K562 (cell line): ENCODE measurements around the gene MYBL2. TPM values are rescaled to one million over a fixed set of nuclear protein-coding genes. Genes with fewer than 3 reads are reported as not detected.

ENCODE experiments used
- ATAC-seq: fragments of 200-7000 bp; cut with Tn5 transposase; 3 replicates; pipeline ENCODE4 v1.9.1; 2020; ENCODE audit warnings: moderate library complexity
- BruUV-seq: library from RNA; stranded (reverse); fragments of 400-500 nt; replicated peaks from 2 replicates; lab custom pipeline; 2021; lab: Mats Ljungman, UMichigan
- CTCF ChIA-PET: fragments of 300-600 bp; formaldehyde crosslinking; extraction: SDS; loops from one replicate; lab custom pipeline; 2021; ENCODE audit warnings: low intra/inter-chr PET ratio; lab: Yijun Ruan, JAX
- POLR2A ChIA-PET: fragments of 300-600, 350-650 bp; sonication (Branson Sonifier 250); formaldehyde crosslinking; extraction: SDS; loops from one replicate; lab custom pipeline; 2021; ENCODE audit warnings: antibody characterized with exemption, inconsistent platforms; lab: Yijun Ruan, JAX
- DNase-seq, 4 experiments: peaks; one replicate each; pipeline versions ENCODE4 v3.0.0 to v3.0.0-alpha.2; 2011 to 2018; ENCODE audit warnings: low spot score in 3 of 4, mixed read lengths in 3 of 4; ENCODE audit errors: extremely low read depth in 1 of 4
- FAIRE-seq: peaks from 2 replicates; lab custom pipeline; 2011; peaks lifted over from hg19 to GRCh38; lab: Jason Lieb, UNC
- H2AFZ ChIP-seq: 2 replicates; pipeline ENCODE4 v1.6.0; 2011; ENCODE audit warnings: low read depth, low read length, control low read depth, inconsistent platforms
- H3K27ac ChIP-seq: fragments of 200-600 bp; 3 replicates; pipeline ENCODE4 v1.8.0; 2011; ENCODE audit warnings: low read depth, mild to moderate bottlenecking, control low read depth, inconsistent platforms, low read length, moderate library complexity, mixed read lengths; ENCODE audit errors: extremely low read depth
- H3K27me3 ChIP-seq, 2 experiments: fragments of 300-600 bp in 1 of 2; 2 replicates in 1 of 2; 3 replicates in 1 of 2; pipeline versions ENCODE4 v1.6.0 to v1.8.0; 2011; ENCODE audit warnings: inconsistent platforms in 2 of 2, low read length in 2 of 2, mild to moderate bottlenecking in 1 of 2, mixed read lengths in 1 of 2, moderate library complexity in 1 of 2; ENCODE audit not compliant: control insufficient read depth in 2 of 2, insufficient read depth in 2 of 2
- H3K36me3 ChIP-seq: fragments of 300-600 bp; 3 replicates; pipeline ENCODE4 v1.8.0; 2011; ENCODE audit warnings: mild to moderate bottlenecking, low read length, inconsistent platforms; ENCODE audit not compliant: control insufficient read depth, insufficient read depth
- H3K4me1 ChIP-seq, 2 experiments: fragments of 200-600 bp in 1 of 2; replicated peaks in 1 of 2; 2 replicates in 1 of 2; 3 replicates in 1 of 2; pipeline versions ENCODE4 v1.5.1 to v1.8.0; 2011; ENCODE audit warnings: inconsistent platforms in 2 of 2, low read length in 2 of 2, mild to moderate bottlenecking in 1 of 2, mixed read lengths in 1 of 2, moderate library complexity in 1 of 2; ENCODE audit not compliant: control insufficient read depth in 2 of 2, insufficient read depth in 2 of 2
- H3K4me2 ChIP-seq: 2 replicates; pipeline ENCODE4 v1.6.1; 2011; ENCODE audit warnings: low read length, control low read depth, inconsistent platforms, mixed read lengths; ENCODE audit not compliant: insufficient read depth
- H3K4me3 ChIP-seq: fragments of 200-600 bp; sonication (generic), shearing (Covaris generic); 2 replicates; pipeline ENCODE4 v1.5.1; 2016; ENCODE audit warnings: control low read depth, inconsistent platforms
- H3K79me2 ChIP-seq: fragments of 200-600 bp; 3 replicates; pipeline ENCODE4 v1.8.0; 2011; ENCODE audit warnings: low read length, inconsistent platforms; ENCODE audit not compliant: control insufficient read depth, insufficient read depth
- H3K9ac ChIP-seq, 2 experiments: 2 replicates each; pipeline versions ENCODE4 v1.6.0 to v1.6.1; 2011; ENCODE audit warnings: low read depth in 2 of 2, low read length in 2 of 2, control low read depth in 1 of 2, inconsistent platforms in 1 of 2, mild to moderate bottlenecking in 1 of 2, mixed read lengths in 1 of 2; ENCODE audit not compliant: insufficient read depth in 1 of 2
- H3K9me1 ChIP-seq: one replicate; pipeline ENCODE4 v1.6.0; 2011; ENCODE audit warnings: inconsistent platforms, mild to moderate bottlenecking, low read length, moderate library complexity; ENCODE audit not compliant: control insufficient read depth, insufficient read depth
- H3K9me3 ChIP-seq: replicated peaks from 2 replicates; pipeline ENCODE4 v1.5.1; 2011; ENCODE audit warnings: low read depth, low read length, inconsistent platforms; ENCODE audit not compliant: control insufficient read depth, insufficient read depth
- H4K20me1 ChIP-seq: replicated peaks from 2 replicates; pipeline ENCODE4 v1.6.1; 2011; ENCODE audit warnings: low read length, inconsistent platforms, mixed read lengths; ENCODE audit not compliant: control insufficient read depth, insufficient read depth
- ATF7 ChIP-seq: fragments of 450-650 bp; IDR thresholded peaks from 2 replicates; pipeline ENCODE4 v1.7.1; 2014; ENCODE audit warnings: mild to moderate bottlenecking, moderate library complexity
- BRF1 ChIP-seq: IDR thresholded peaks from 3 replicates; pipeline ENCODE4 v1.6.1; 2011; ENCODE audit warnings: borderline replicate concordance, mild to moderate bottlenecking; ENCODE audit not compliant: insufficient read length; ENCODE audit errors: extremely low read depth
- CHCHD3 ChIP-seq: fragments of 250-450 bp; sonication (Bioruptor Pico); IDR thresholded peaks from 2 replicates; pipeline ENCODE4 v2.1.2; 2022; ENCODE audit warnings: mild to moderate bottlenecking
- ELF2 ChIP-seq: fragments of 250-450 bp; sonication (Bioruptor Pico); IDR thresholded peaks from 2 replicates; pipeline ENCODE4 v1.5.0; 2021; ENCODE audit warnings: mild to moderate bottlenecking
- GABPA ChIP-seq: fragments of 200-800 bp; sonication (Bioruptor generic); conservative IDR thresholded peaks from 2 replicates; pipeline ENCODE4 v1.6.1; 2016; ENCODE audit warnings: low read depth, missing genetic modification characterization, missing compliant biosample characterization
- HDAC8 ChIP-seq: fragments of 450-650 bp; IDR thresholded peaks from 2 replicates; pipeline ENCODE4 v1.6.1; 2016; ENCODE audit warnings: mild to moderate bottlenecking, missing genetic modification characterization, moderate library complexity, missing compliant biosample characterization
- IFI16 ChIP-seq: fragments of 250-450 bp; sonication (Bioruptor Pico); IDR thresholded peaks from 2 replicates; pipeline ENCODE4 v2.1.2; 2022; ENCODE audit warnings: mild to moderate bottlenecking, inconsistent platforms
- MTA2 ChIP-seq: fragments of 450-650 bp; IDR thresholded peaks from 2 replicates; pipeline ENCODE4 v1.6.1; 2016; ENCODE audit warnings: low read depth
- NFATC3 ChIP-seq: fragments of 450-650 bp; IDR thresholded peaks from 2 replicates; pipeline ENCODE4 v1.6.1; 2017; ENCODE audit warnings: mild to moderate bottlenecking
- NR0B1 ChIP-seq: fragments of 450-650 bp; IDR thresholded peaks from one replicate; pipeline ENCODE4 v1.6.1; 2018; ENCODE audit warnings: mild to moderate bottlenecking, moderate library complexity; ENCODE audit not compliant: partially characterized antibody
- THAP7 ChIP-seq: fragments of 250-450 bp; sonication (Bioruptor Pico); IDR thresholded peaks from 2 replicates; pipeline ENCODE4 v1.5.0; 2021
- ZNF311 ChIP-seq: fragments of 250-450 bp; sonication (Bioruptor Pico); IDR thresholded peaks from 2 replicates; pipeline ENCODE4 v1.4.0; 2020; ENCODE audit warnings: mild to moderate bottlenecking, moderate library complexity
- ZNF830 ChIP-seq: fragments of 250-450 bp; sonication (Bioruptor Pico); IDR thresholded peaks from 2 replicates; pipeline ENCODE4 v1.5.0; 2021; ENCODE audit warnings: mild to moderate bottlenecking
- WGBS: fragments of 100-300 bp; shearing (Covaris generic); methylation state at CpG from one replicate; pipeline ENCODE4 v1.1.6; 2016; ENCODE audit warnings: low coverage, mixed read lengths; ENCODE audit not compliant: insufficient coverage; ENCODE audit errors: missing lambda C conversion rate; 5-methylcytosine and 5-hydroxymethylcytosine counted together
- in situ Hi-C: fragments of 300-500 bp; cut with MboI; formaldehyde crosslinking; loops from 4 replicates; pipeline ENCODE4 v1.15.0; 2018; ENCODE audit warnings: inconsistent platforms, mixed read lengths
- intact Hi-C: fragments of 100-400 bp; cut with micrococcal nuclease; formaldehyde crosslinking; loops from 2 replicates; pipeline ENCODE4 v1.14.2; 2022
- polyA plus RNA-seq, 8 experiments: library from polyadenylated mRNA; depleted of rRNA in 4 of 8; stranded (reverse) in 5 of 8; unstranded in 3 of 8; fragments of >200 nt; fragmentation: Nextera tagmentation in 2 of 8; fragmentation: Illumina TruSeq in 1 of 8; extraction: Ambion mirVana in 2 of 8; extraction: Trizol in 1 of 8; gene quantifications; 2 replicates each; pipeline versions ENCODE4 v1.2.1 to v1.2.3, GENCODE V29; 2011 to 2014; ENCODE audit warnings: inconsistent platforms in 1 of 8, missing spikeins in 1 of 8
- total RNA-seq, 7 experiments: library from RNA; depleted of rRNA in 6 of 7; stranded (reverse); fragments of >200 nt in 6 of 7; fragmentation: Illumina TruSeq in 2 of 7; extraction: Trizol in 2 of 7; gene quantifications; 2 replicates each; pipeline versions ENCODE4 v1.2.1 to v1.2.3, GENCODE V29; 2011 to 2021; ENCODE audit warnings: low replicate concordance in 1 of 7

Gene MYBL2
- total and polyA plus RNA-seq, 9 of the 15 experiments (the other 6 are each of a cell fraction or from before 2014, with no cell fraction given), result 4.4 to 169 (median 52.5) TPM

GRCh38 chr20:43695571-43695970, 28.7 kb downstream of the MYBL2 start:
- H3K27ac ChIP-seq, result no peak overlapping the region
- H3K9ac ChIP-seq, result no peak overlapping the region
- no TSS peak for BruUV-seq
- ATAC-seq (no peak), DNase-seq (no peak), FAIRE-seq (no peak)
- H3K4me3 ChIP-seq, result no peak overlapping the region
- H3K79me2 ChIP-seq, result no peaks in the 10 kb centered on the region; the same call in 2 of the 3 replicates
- peaks cover 11 to 13% of the 10 kb centered on the region in 2 experiments; a peak in 4 of 5 replicates for H3K4me1 ChIP-seq
- H3K9me3 ChIP-seq, result no peaks in the 10 kb centered on the region
- WGBS, result 87% methylated on average over 8 of the region's 8 CpGs
- in situ Hi-C loops, result loop anchor here (10.0 kb wide), 1 partner anchor 241 kb away; the partner anchor contains the start of gene SRSF6
- no peaks in the 10 kb centered on the region for H3K9me1 ChIP-seq
- peaks cover 71% of the 10 kb centered on the region for H3K36me3 ChIP-seq
- no peak overlapping the region for H2AFZ ChIP-seq
- H4K20me1 ChIP-seq, result peaks cover 5% of the 10 kb centered on the region; the same call in 1 of the 2 replicates
- intact Hi-C loops, result no loop called here
- POLR2A ChIA-PET, result no interaction called here
- H3K4me2 ChIP-seq, result no peak overlapping the region
- CTCF ChIA-PET, result no interaction called here
- no peaks in the 10 kb centered on the region for H3K27me3 ChIP-seq
- no peak for TF ChIP-seq MTA2
- no peak for TF ChIP-seq NR0B1
- TF ChIP-seq ATF7, result no peak
- TF ChIP-seq ZNF311 (CRISPR knock-in tag), result no peak
- no peak for TF ChIP-seq NFATC3
- TF ChIP-seq BRF1, result no peak
- no peak for TF ChIP-seq ELF2 (CRISPR knock-in tag)
- TF ChIP-seq IFI16 (CRISPR knock-in tag), result no peak
- no peak for TF ChIP-seq GABPA (tag)
- TF ChIP-seq ZNF830, result no peak
- TF ChIP-seq THAP7 (CRISPR knock-in tag), result no peak
- no peak for TF ChIP-seq CHCHD3 (CRISPR knock-in tag)
- TF ChIP-seq HDAC8, result no peak
